ENCODE data around the gene HSPA9. TPM values are rescaled to one million over a fixed set of nuclear protein-coding genes. Genes with fewer than 3 reads are reported as not detected.

Gene HSPA9
- total and polyA plus RNA-seq, 10 of the 15 experiments (the other 5 are each of a cell fraction or from before 2014, with no cell fraction given): 145 to 455 (median 343) TPM

DNA sequence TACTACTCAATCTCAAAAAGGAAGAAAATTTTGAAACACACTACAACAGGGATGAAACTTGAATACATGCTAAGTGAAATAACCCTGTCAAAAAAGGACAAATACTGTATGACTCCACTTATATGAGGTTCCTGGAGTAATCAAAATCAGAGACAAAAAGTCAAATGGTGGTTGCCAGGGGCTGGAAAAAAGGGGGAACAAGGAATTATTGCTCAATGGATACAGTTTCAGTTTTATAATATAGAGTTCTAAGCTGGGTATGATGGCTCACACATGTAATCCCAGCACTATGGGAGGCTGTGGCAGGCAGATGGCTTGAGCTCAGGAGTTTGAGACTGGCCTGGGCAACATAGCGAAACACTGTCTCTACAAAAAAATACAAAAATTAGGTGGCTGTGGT lies 61.2 kb downstream of the HSPA9 start:
- TF ChIP-seq ZNF217 (IDR thresholded peaks at IDR 0.05): no peak
- TF ChIP-seq MYC (IDR thresholded peaks at IDR 0.05; ENCODE audit: insufficient read depth, insufficient read length, insufficient replicate concordance, low read length, severe bottlenecking): no peak
- TF ChIP-seq JUND (IDR thresholded peaks at IDR 0.05; ENCODE audit: low read depth, low read length): no peak
- TF ChIP-seq NFXL1 (IDR thresholded peaks at IDR 0.05; ENCODE audit: borderline replicate concordance): no peak
- TF ChIP-seq, protein P1, sequence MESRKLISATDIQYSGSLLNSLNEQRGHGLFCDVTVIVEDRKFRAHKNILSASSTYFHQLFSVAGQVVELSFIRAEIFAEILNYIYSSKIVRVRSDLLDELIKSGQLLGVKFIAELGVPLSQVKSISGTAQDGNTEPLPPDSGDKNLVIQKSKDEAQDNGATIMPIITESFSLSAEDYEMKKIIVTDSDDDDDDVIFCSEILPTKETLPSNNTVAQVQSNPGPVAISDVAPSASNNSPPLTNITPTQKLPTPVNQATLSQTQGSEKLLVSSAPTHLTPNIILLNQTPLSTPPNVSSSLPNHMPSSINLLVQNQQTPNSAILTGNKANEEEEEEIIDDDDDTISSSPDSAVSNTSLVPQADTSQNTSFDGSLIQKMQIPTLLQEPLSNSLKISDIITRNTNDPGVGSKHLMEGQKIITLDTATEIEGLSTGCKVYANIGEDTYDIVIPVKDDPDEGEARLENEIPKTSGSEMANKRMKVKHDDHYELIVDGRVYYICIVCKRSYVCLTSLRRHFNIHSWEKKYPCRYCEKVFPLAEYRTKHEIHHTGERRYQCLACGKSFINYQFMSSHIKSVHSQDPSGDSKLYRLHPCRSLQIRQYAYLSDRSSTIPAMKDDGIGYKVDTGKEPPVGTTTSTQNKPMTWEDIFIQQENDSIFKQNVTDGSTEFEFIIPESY (IDR thresholded peaks at IDR 0.05): no peak
- TF ChIP-seq EP300 (IDR thresholded peaks at IDR 0.05; ENCODE audit: borderline replicate concordance in 1 of 2, control insufficient read depth in 1 of 2, low read depth in 2 of 2, low read length in 2 of 2): no peak
- no peak for TF ChIP-seq SMC3 (IDR thresholded peaks at IDR 0.05; ENCODE audit: borderline replicate concordance, low read length)
- TF ChIP-seq IKZF1 (conservative IDR thresholded peaks at IDR 0.05): no peak
- TF ChIP-seq GABPA (IDR thresholded peaks at IDR 0.05; ENCODE audit: low read depth): no peak
- ATAC-seq: no peak
- no peaks in the 10 kb centered on the region for H4K20me1 ChIP-seq (ENCODE audit: control insufficient read depth, insufficient read depth)
- H3K36me3 ChIP-seq (ENCODE audit: control insufficient read depth in 2 of 2, insufficient read depth in 2 of 2, low read length in 1 of 2): peaks cover 19 to 34% of the 10 kb centered on the region in 2 experiments; a peak in 3 of 4 replicates
- intact Hi-C loops (cut with micrococcal nuclease; ENCODE audit: unreplicated experiment) (no loop called here), in situ Hi-C loops (cut with MboI) (loop anchor here (25.0 kb wide), 1 partner anchor 327 kb away; the partner anchor contains the start of genes BRD8 and KIF20A)
- ChIA-PET POLR2A (interaction anchor here (1.2 kb wide), 1 partner anchor 13 kb away, joined by 3 read pairs; no protein-coding TSS in a partner anchor), CTCF (interaction anchor here (0.9 to 4.0 kb wide), 3 partner anchors 64 to 87 kb away, joined by 3 to 13 read pairs (median 4); no protein-coding TSS in a partner anchor), RAD21 (ENCODE audit: unreplicated experiment) (interaction anchor here (1.1 kb wide), 1 partner anchor 11 kb away, joined by 3 read pairs; no protein-coding TSS in a partner anchor), SMC1A (ENCODE audit: uncharacterized antibody, unreplicated experiment) (no interaction called here)
- H3K9ac ChIP-seq (ENCODE audit: control insufficient read depth, insufficient read depth, low read length): no peak overlapping the region
- no peaks in the 10 kb centered on the region for H3K79me2 ChIP-seq (ENCODE audit: control insufficient read depth, insufficient read depth, low read length)
- no peak for DNase-seq (ENCODE audit: low read depth, low spot score)
- no peak overlapping the region for H3K4me2 ChIP-seq (ENCODE audit: control insufficient read depth, insufficient read depth)
- no peak overlapping the region for H3K4me3 ChIP-seq
- 100% methylated on average over 1 of the region's 1 CpG for WGBS (ENCODE audit: insufficient coverage, insufficient replicate concordance, low lambda C conversion rate, missing lambda C conversion rate)
- no TSS peak for BruUV-seq (replicated peaks)
- no peak overlapping the region for H3K27ac ChIP-seq (ENCODE audit: control insufficient read depth, insufficient read depth)
- H2AFZ ChIP-seq (ENCODE audit: control insufficient read depth, low read depth, low read length): no peak overlapping the region
- H3K27me3 ChIP-seq (replicated peaks in 1 of 2; ENCODE audit: control insufficient read depth in 2 of 2, insufficient read depth in 2 of 2, low read length in 1 of 2): no peaks in the 10 kb centered on the region
- no peak for FAIRE-seq
- H3K9me3 ChIP-seq (replicated peaks; ENCODE audit: control insufficient read depth, insufficient read depth, low read length): no peaks in the 10 kb centered on the region
- H3K4me1 ChIP-seq (ENCODE audit: control insufficient read depth, insufficient read depth, low read length): no peaks in the 10 kb centered on the region
